Esophagus muscularis mucosa (tissue), 4 donors: ENCODE data around the gene DEGS2.

ENCODE experiments used
- EP300 ChIP-seq: sonication (generic); formaldehyde crosslinking; IDR thresholded peaks from one replicate; pipeline ENCODE4 v1.6.1; 2017; ENCODE audit warnings: antibody characterized with exemption
- POLR2A ChIP-seq: fragments of 450-650 bp; IDR thresholded peaks from one replicate; pipeline ENCODE4 v1.6.1; 2017; ENCODE audit warnings: antibody characterized with exemption, moderate library complexity, mild to moderate bottlenecking, low read depth
- POLR2AphosphoS5 ChIP-seq, 2 donors: sonication (generic); formaldehyde crosslinking; IDR thresholded peaks; one replicate each; pipeline ENCODE4 v1.6.1; 2017; ENCODE audit warnings: antibody characterized with exemption in 2 of 2
- TF ChIP-seq, protein P1 (sequence below), 3 experiments: fragments of 200-600 bp in 2 of 3; fragments of 450-650 bp in 1 of 3; sonication (generic) in 2 of 3; IDR thresholded peaks; one replicate each; pipeline ENCODE4 v1.5.1; 2017 to 2019; ENCODE audit warnings: antibody characterized with exemption in 3 of 3, mild to moderate bottlenecking in 2 of 3, moderate library complexity in 1 of 3

DNA sequence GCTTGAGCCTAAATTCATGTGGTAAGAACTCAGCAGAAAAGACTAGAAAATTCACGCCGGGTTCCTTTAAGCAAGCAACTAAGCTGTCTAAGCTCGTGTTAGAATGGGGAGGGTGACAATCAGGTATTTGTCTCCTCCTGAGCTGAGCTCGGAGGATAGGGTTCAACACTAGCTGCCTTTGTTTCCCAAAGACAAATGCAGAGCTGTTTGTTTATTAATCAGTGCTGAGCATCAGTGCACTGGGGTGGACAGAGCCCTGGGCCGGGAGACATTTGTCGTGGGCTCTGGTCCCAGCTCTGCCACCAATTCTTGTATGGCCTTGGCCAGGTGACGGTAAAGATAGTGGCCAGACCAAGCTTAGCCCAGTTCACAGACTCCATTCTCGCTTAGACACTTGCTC, 43.7 kb downstream of the DEGS2 start:
- TF ChIP-seq, protein P1, sequence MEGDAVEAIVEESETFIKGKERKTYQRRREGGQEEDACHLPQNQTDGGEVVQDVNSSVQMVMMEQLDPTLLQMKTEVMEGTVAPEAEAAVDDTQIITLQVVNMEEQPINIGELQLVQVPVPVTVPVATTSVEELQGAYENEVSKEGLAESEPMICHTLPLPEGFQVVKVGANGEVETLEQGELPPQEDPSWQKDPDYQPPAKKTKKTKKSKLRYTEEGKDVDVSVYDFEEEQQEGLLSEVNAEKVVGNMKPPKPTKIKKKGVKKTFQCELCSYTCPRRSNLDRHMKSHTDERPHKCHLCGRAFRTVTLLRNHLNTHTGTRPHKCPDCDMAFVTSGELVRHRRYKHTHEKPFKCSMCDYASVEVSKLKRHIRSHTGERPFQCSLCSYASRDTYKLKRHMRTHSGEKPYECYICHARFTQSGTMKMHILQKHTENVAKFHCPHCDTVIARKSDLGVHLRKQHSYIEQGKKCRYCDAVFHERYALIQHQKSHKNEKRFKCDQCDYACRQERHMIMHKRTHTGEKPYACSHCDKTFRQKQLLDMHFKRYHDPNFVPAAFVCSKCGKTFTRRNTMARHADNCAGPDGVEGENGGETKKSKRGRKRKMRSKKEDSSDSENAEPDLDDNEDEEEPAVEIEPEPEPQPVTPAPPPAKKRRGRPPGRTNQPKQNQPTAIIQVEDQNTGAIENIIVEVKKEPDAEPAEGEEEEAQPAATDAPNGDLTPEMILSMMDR (IDR thresholded peaks at IDR 0.05), result no peak
- TF ChIP-seq POLR2A (no peak), POLR2AphosphoS5 (IDR thresholded peaks at IDR 0.05) (no peak), EP300 (no peak)
